Uterus (tissue), 4 donors: ENCODE results near the gene DNAJC17. TPM values are rescaled to one million over a fixed set of nuclear protein-coding genes. Genes with fewer than 3 reads are reported as not detected.

Experiments
- DNase-seq, 2 donors: peaks; one replicate each; pipeline ENCODE4 v3.0.0-alpha.2; 2019 to 2020
- H3K27ac ChIP-seq, 2 donors: fragments of 200-600 bp; sonication (generic); 1 replicate in 1 of 2; 2 replicates in 1 of 2; pipeline ENCODE4 v1.5.1; 2016 to 2018
- H3K27me3 ChIP-seq, 2 donors: fragments of 200-600 bp; sonication (generic); one replicate each; pipeline ENCODE4 v1.5.1; 2018 to 2019; ENCODE audit warnings: control low read depth in 1 of 2
- H3K36me3 ChIP-seq, 2 donors: fragments of 200-600 bp; sonication (generic); one replicate each; pipeline ENCODE4 v1.5.1; 2019; ENCODE audit warnings: control low read depth in 1 of 2
- H3K4me1 ChIP-seq, 2 donors: fragments of 200-600 bp; sonication (generic); one replicate each; pipeline ENCODE4 v1.5.1; 2018 to 2019; ENCODE audit warnings: control low read depth in 1 of 2
- H3K4me3 ChIP-seq, 2 donors: fragments of 200-600 bp; sonication (generic); 1 replicate in 1 of 2; 2 replicates in 1 of 2; pipeline ENCODE4 v1.5.1; 2018 to 2019; ENCODE audit warnings: mild to moderate bottlenecking in 1 of 2
- H3K9me3 ChIP-seq, 2 donors: fragments of 200-600 bp; sonication (generic); one replicate each; pipeline ENCODE4 v1.5.1; 2019; ENCODE audit warnings: control low read depth in 1 of 2
- POLR2A ChIP-seq, 2 donors: fragments of 450-650 bp; IDR thresholded peaks; one replicate each; pipeline ENCODE4 v1.6.1; 2016; ENCODE audit warnings: antibody characterized with exemption in 2 of 2, mild to moderate bottlenecking in 1 of 2, moderate library complexity in 1 of 2
- intact Hi-C: fragments of 100-400 bp; cut with DNase I; formaldehyde crosslinking; loops from one replicate; pipeline ENCODE4 v1.15.1; 2023; ENCODE audit warnings: low total_unique reads
- total RNA-seq, 4 donors: library from RNA; depleted of rRNA in 3 of 4; stranded (reverse); fragments of >200 nt in 3 of 4; gene quantifications; one replicate each; pipeline versions ENCODE4 v1.1.0 to v1.2.4, GENCODE V29; 2014 to 2023
- TF ChIP-seq, protein P1 (sequence below), 4 experiments: fragments of 200-600 bp in 2 of 4; fragments of 450-650 bp in 2 of 4; sonication (generic) in 2 of 4; IDR thresholded peaks; one replicate each; pipeline ENCODE4 v1.5.1; 2016 to 2019; ENCODE audit warnings: antibody characterized with exemption in 4 of 4, mild to moderate bottlenecking in 2 of 4, moderate library complexity in 1 of 4
- donor health status: DM: yes; HTN: yes; CAD: no.

Gene DNAJC17
- total RNA-seq, 4 donors from 2014 or later: 6.1 to 79.4 (median 32.5) TPM

DNA sequence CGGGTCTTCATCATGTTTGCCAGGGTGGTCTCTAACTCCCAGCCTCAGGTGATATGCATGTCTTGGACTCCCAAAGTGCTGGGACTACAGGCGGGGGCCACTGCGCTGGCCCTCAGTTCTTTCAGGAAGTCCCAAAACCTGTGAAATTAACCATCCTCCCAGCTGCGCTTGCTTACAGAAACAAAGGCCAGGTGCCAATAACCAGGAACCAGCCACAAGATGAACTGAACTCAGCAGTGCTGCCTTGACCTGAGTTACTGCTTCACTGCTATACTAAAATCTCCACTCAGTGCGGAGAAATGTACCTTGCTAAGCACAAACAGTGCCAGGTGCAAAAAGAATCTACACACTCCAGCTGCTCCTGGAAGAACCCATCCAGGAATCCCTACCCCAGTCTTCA is 47.3 kb downstream of the DNAJC17 start:
- H3K4me1 ChIP-seq: peaks cover 0 to 4% of the 10 kb centered on the region in 2 donors
- H3K36me3 ChIP-seq: no peaks in the 10 kb centered on the region
- TF ChIP-seq, protein P1, sequence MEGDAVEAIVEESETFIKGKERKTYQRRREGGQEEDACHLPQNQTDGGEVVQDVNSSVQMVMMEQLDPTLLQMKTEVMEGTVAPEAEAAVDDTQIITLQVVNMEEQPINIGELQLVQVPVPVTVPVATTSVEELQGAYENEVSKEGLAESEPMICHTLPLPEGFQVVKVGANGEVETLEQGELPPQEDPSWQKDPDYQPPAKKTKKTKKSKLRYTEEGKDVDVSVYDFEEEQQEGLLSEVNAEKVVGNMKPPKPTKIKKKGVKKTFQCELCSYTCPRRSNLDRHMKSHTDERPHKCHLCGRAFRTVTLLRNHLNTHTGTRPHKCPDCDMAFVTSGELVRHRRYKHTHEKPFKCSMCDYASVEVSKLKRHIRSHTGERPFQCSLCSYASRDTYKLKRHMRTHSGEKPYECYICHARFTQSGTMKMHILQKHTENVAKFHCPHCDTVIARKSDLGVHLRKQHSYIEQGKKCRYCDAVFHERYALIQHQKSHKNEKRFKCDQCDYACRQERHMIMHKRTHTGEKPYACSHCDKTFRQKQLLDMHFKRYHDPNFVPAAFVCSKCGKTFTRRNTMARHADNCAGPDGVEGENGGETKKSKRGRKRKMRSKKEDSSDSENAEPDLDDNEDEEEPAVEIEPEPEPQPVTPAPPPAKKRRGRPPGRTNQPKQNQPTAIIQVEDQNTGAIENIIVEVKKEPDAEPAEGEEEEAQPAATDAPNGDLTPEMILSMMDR (IDR thresholded peaks at IDR 0.05): no peak
- TF ChIP-seq POLR2A (IDR thresholded peaks at IDR 0.05): no peak
- DNase-seq: no peak
- H3K27me3 ChIP-seq: no peaks in the 10 kb centered on the region
- H3K9me3 ChIP-seq: no peaks in the 10 kb centered on the region
- no peak overlapping the region for H3K4me3 ChIP-seq
- intact Hi-C loops: no loop called here
- no peak overlapping the region for H3K27ac ChIP-seq

- H3K4me1 ChIP-seq: no peaks in the 10 kb centered on the region
- H3K27ac ChIP-seq: no peak overlapping the region
- H3K27me3 ChIP-seq: no peaks in the 10 kb centered on the region
- no peaks in the 10 kb centered on the region for H3K9me3 ChIP-seq
- TF ChIP-seq, protein P1 (IDR thresholded peaks at IDR 0.05): no peak
- no peak for TF ChIP-seq POLR2A (IDR thresholded peaks at IDR 0.05)
- no peak overlapping the region for H3K4me3 ChIP-seq
- no peak for DNase-seq
- no peaks in the 10 kb centered on the region for H3K36me3 ChIP-seq
- intact Hi-C loops: no loop called here
Measured at GRCh38 chr15:40756938-40757337, 50.3 kb downstream of the DNAJC17 start.

DNA sequence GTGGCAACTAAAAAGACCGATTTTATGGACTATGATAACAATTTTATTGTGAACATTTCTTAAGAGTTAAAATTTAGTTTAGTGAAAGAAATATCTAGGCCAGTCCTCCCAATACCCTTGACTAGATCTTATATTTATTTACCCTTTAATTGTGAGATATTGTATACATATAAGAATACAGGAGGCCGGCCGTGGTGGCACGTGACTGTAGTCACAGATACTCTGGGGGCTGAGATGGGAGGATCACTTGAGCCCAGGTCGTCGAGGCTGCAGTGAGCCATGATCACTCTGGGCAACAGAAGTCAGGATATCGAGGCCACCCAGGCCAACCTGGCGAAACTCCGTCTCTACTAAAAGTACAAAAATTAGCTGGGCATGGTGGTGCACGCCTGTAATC is 51.5 kb downstream of the DNAJC17 start:
- intact Hi-C loops: no loop called here
- DNase-seq: no peak

GRCh38 chr15:40754883-40755811 is 52.1 kb downstream of the DNAJC17 start, which contains the start of gene RMDN3:
RMDN3 (minus strand) TSS chr15:40755254; CDS start chr15:40754783, 471 bp downstream.
- Histone ChIP-seq H3K4me3 (peak within 1 kb of the TSS; percentile 74 to 96), H3K9me3 (no peaks in the 10 kb centered on the region), H3K4me1 (no peaks in the 10 kb centered on the region), H3K27me3 (no peaks in the 10 kb centered on the region), H3K27ac (peak within 1 kb of the TSS; percentile 81 to 85), H3K36me3 (no peaks in the 10 kb centered on the region)
- TF ChIP-seq, protein P1 (IDR thresholded peaks at IDR 0.05): peak in 3 of 4 experiments; percentile 22 to 64 (median 35)
- peak; percentile 60 to 71 for TF ChIP-seq POLR2A (IDR thresholded peaks at IDR 0.05)
- DNase-seq: peak; percentile 91 to 95
- intact Hi-C loops: no loop called here

More for the DNA sequence above, 51.5 kb downstream of the DNAJC17 start:
- no peak for TF ChIP-seq POLR2A (IDR thresholded peaks at IDR 0.05)
- TF ChIP-seq, protein P1 (IDR thresholded peaks at IDR 0.05): no peak
- Histone ChIP-seq H3K4me3 (peak overlapping the region; percentile 74 to 96), H3K27me3 (no peaks in the 10 kb centered on the region), H3K27ac (peak overlapping the region; percentile 81 to 85), H3K36me3 (no peaks in the 10 kb centered on the region), H3K4me1 (no peaks in the 10 kb centered on the region), H3K9me3 (no peaks in the 10 kb centered on the region)

GRCh38 chr15:40754574-40754882 is 52.7 kb downstream of the DNAJC17 start:
- Histone ChIP-seq H3K27me3 (no peaks in the 10 kb centered on the region), H3K36me3 (no peaks in the 10 kb centered on the region), H3K4me1 (no peaks in the 10 kb centered on the region), H3K27ac (peak overlapping the region; percentile 81 to 85), H3K4me3 (peak overlapping the region; percentile 74 to 96), H3K9me3 (no peaks in the 10 kb centered on the region)
- intact Hi-C loops: no loop called here
- DNase-seq: no peak
- no peak for TF ChIP-seq POLR2A (IDR thresholded peaks at IDR 0.05)
- TF ChIP-seq, protein P1 (IDR thresholded peaks at IDR 0.05): no peak
